Omental fat pad (tissue), 4 donors: ENCODE measurements around the gene ITM2C. TPM values are rescaled to one million over a fixed set of nuclear protein-coding genes. Genes with fewer than 3 reads are reported as not detected.
A peak's percentile ranks its signal among the peaks of the same experiment; 100 is the strongest.

ENCODE experiments used
- ATAC-seq: fragments of 150-250 bp; one replicate; pipeline ENCODE4 v1.9.1; 2016; ENCODE audit warnings: mild to moderate bottlenecking, moderate library complexity; ENCODE audit not compliant: low FRiP score
- DNase-seq: peaks from one replicate; pipeline ENCODE4 v3.0.0-alpha.2; 2019; ENCODE audit warnings: low spot score
- CTCF ChIP-seq, 3 donors: fragments of 450-650 bp; IDR thresholded peaks; one replicate each; pipeline ENCODE4 v1.5.1; 2016 to 2017; ENCODE audit warnings: antibody characterized with exemption in 3 of 3, mild to moderate bottlenecking in 3 of 3, moderate library complexity in 2 of 3
- total RNA-seq, 4 donors: library from RNA; depleted of rRNA; stranded (reverse); fragments of >200 nt; gene quantifications; one replicate each; pipeline ENCODE4 v1.1.0, GENCODE V29; 2016

Gene ITM2C
- total RNA-seq, 4 donors from 2014 or later = 17.9 to 35.9 (median 28.8) TPM

DNA sequence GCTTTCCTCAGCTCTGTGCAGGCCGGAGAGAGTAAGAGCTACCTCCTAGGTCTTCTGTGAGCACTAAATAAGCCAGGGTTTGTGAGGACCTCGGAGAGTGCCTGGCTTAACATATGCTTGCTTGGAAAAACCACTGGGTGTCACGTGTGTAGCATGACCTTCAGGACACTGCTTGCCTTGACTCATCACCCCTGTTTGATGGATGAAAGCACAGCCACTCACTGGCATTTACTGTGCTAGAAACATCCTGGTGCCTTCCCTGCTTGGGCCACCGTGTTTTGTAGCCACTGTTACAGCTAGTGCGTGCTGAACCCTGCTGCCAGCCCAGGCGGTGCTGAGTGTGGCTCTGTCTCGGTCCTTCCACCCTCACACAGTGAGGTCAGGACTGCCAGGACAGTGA lies 34.8 kb upstream of the ITM2C start:
- DNase-seq (no peak), ATAC-seq (no peak)
- TF ChIP-seq CTCF (IDR thresholded peaks at IDR 0.05) = no peak

DNA sequence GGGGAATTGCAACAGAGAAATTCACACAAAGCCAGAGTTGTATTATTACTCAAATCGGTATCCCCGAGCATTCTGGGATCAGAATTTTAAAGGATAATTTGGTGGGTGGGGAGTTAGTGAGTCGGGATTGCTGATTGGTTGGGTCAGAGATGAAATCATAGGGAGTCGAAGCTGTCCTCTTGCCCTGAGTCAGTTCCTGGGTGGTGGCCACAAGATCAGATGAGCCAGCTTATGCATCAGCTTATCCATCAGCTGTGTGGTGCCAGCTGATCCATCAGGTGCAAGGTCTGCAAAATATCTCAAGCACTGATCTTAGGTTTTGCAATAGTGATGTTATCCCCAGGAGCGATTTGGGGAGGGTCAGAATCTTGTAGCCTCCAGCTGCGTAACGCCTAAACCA lies 34.3 kb upstream of the ITM2C start:
- ATAC-seq (no peak), DNase-seq (no peak)
- no peak for TF ChIP-seq CTCF (IDR thresholded peaks at IDR 0.05)

DNA sequence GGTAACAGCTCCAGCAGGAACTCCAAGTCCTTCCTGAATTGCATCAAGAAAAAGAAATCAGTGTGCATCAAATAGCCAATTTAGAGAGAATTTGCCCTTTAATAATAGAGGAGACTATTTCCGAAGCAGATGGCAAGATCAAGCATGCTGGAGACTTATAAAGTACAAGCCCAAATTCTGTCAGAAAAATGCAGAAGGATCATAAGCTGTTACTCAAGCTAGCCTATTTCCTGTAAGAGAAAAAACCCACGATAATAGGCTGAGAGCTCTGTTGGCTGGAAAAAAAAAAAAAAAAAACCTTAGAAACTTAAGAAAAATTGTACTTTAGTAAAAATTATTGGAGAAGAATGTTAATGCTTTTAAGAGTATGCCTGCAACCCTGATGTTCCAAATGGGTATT lies 24.4 kb upstream of the ITM2C start:
- TF ChIP-seq CTCF (IDR thresholded peaks at IDR 0.05) = no peak
- ATAC-seq (no peak), DNase-seq (no peak)

- TF ChIP-seq CTCF (IDR thresholded peaks at IDR 0.05) = no peak
- DNase-seq (no peak), ATAC-seq (no peak)
Measured at GRCh38 chr2:230842473-230842872, 22.3 kb upstream of the ITM2C start.

DNA sequence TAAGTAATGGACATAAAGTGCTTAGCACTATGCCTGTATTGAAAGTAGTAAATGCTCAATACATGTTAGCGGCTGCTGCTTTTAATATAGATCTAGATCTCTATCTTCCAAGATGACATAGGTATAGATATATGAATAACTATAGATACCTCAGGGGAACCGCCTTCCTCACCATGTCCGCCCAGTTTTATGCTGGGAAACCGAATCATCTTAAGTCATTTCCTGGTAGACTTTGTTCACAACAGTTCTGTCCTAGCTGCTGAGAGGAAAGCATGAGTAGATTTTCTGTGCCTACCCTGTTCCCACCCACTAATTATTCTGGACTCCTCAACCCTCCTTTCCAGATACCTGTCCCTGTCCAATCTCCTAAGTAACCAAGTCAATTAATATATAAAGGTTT lies 21.6 kb upstream of the ITM2C start:
- ATAC-seq = no peak
- DNase-seq = no peak
- TF ChIP-seq CTCF (IDR thresholded peaks at IDR 0.05) = no peak

DNA sequence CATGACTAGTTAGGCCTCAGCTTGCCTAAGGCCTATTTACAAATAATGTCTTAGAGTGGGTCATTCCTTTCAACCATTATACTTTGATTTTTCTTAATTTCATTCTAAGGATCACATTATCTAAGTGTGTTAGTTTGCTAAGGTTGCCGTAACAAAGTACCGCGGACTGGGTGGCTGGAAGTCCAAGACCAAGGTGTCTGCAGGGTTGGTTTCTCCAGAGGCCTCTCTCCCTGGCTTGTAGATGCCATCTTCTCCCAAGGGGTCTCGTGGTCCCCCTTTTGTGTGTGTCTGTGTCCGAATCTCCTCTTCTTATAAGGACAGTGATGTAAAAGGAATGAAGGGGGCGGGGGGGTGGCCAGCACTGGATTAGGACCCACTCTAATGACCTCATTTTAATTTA lies 18.4 kb upstream of the ITM2C start:
- ATAC-seq (no peak), DNase-seq (no peak)
- no peak for TF ChIP-seq CTCF (IDR thresholded peaks at IDR 0.05)

GRCh38 chr2:230847883-230848388 lies 16.8 kb upstream of the ITM2C start:
- peak; percentile 91 for ATAC-seq
- DNase-seq = peak; percentile 82
- TF ChIP-seq CTCF (IDR thresholded peaks at IDR 0.05) = peak in 2 of 3 donors; percentile 37 to 62
